Lower leg skin (tissue), 4 donors: ENCODE data around the gene LOXL4. TPM values are rescaled to one million over a fixed set of nuclear protein-coding genes. Genes with fewer than 3 reads are reported as not detected.

ENCODE experiments used
- DNase-seq, 2 donors: peaks; one replicate each; pipeline ENCODE4 v3.0.0-alpha.2; 2019; ENCODE audit warnings: low spot score in 2 of 2
- H3K4me3 ChIP-seq: fragments of 200-600 bp; sonication (generic); 2 replicates; pipeline ENCODE4 v1.5.1; 2017; ENCODE audit warnings: mild to moderate bottlenecking, low read depth; ENCODE audit not compliant: poor library complexity, severe bottlenecking
- CTCF ChIP-seq, 3 donors: fragments of 450-650 bp; IDR thresholded peaks; one replicate each; pipeline ENCODE4 v1.5.1; 2016; ENCODE audit warnings: antibody characterized with exemption in 3 of 3, mild to moderate bottlenecking in 3 of 3, moderate library complexity in 2 of 3
- POLR2A ChIP-seq, 2 donors: fragments of 450-650 bp; IDR thresholded peaks; one replicate each; pipeline ENCODE4 v1.6.1; 2016 to 2017; ENCODE audit warnings: antibody characterized with exemption in 2 of 2, mild to moderate bottlenecking in 1 of 2, moderate library complexity in 1 of 2
- WGBS, 2 donors: methylation state at CpG; one replicate each; pipeline ENCODE4 v1.1.5; 2018; 5-methylcytosine and 5-hydroxymethylcytosine counted together
- intact Hi-C: fragments of 100-400 bp; cut with DNase I; formaldehyde crosslinking; loops from one replicate; pipeline ENCODE4 v1.15.0; 2023; ENCODE audit warnings: low total_unique reads
- total RNA-seq, 4 donors: library from RNA; depleted of rRNA; stranded (reverse); fragments of >200 nt; gene quantifications; one replicate each; pipeline ENCODE4 v1.1.0, GENCODE V29; 2016

The LOXL4 gene
- total RNA-seq, 4 donors from 2014 or later = 1.7 to 4.0 (median 2.3) TPM

GRCh38 chr10:98270786-98271185 is 2.8 kb upstream of the LOXL4 start:
- 78 to 91% methylated on average over 2 of the region's 2 CpGs for WGBS, 2 donors
- no peak overlapping the region for H3K4me3 ChIP-seq
- DNase-seq = peak in 1 of 2 donors; percentile 77
- intact Hi-C loops = no loop called here
- TF ChIP-seq CTCF (IDR thresholded peaks at IDR 0.05) = no peak
- TF ChIP-seq POLR2A (IDR thresholded peaks at IDR 0.05) = no peak

- WGBS, 2 donors = 69 to 72% methylated on average over 10 of the region's 10 CpGs
- DNase-seq = peak in 1 of 2 donors; percentile 82
- intact Hi-C loops = no loop called here
- no peak overlapping the region for H3K4me3 ChIP-seq
- TF ChIP-seq POLR2A (IDR thresholded peaks at IDR 0.05) (no peak), CTCF (IDR thresholded peaks at IDR 0.05) (no peak)
Observed at GRCh38 chr10:98270073-98270740, 2.2 kb upstream of the LOXL4 start.

GRCh38 chr10:98269435-98269912 is 1.5 kb upstream of the LOXL4 start:
- H3K4me3 ChIP-seq = no peak overlapping the region
- TF ChIP-seq CTCF (IDR thresholded peaks at IDR 0.05) = no peak
- DNase-seq = peak in 1 of 2 donors; percentile 94
- intact Hi-C loops = no loop called here
- 21 to 24% methylated on average over 8 of the region's 8 CpGs for WGBS, 2 donors

- no peak for TF ChIP-seq CTCF (IDR thresholded peaks at IDR 0.05)
- TF ChIP-seq POLR2A (IDR thresholded peaks at IDR 0.05) = no peak
- DNase-seq = peak in 1 of 2 donors; percentile 74
- 14 to 15% methylated on average over 16 to 17 of the region's 17 CpGs for WGBS, 2 donors
- intact Hi-C loops = no loop called here
- no peak overlapping the region for H3K4me3 ChIP-seq
Observed at GRCh38 chr10:98268694-98269431, 869 bp upstream of the LOXL4 start.

GRCh38 chr10:98267069-98267893 is 713 bp downstream of the LOXL4 start:
- DNase-seq = peak in 1 of 2 donors; percentile 79
- TF ChIP-seq CTCF (IDR thresholded peaks at IDR 0.05) (no peak), POLR2A (IDR thresholded peaks at IDR 0.05) (no peak)
- WGBS, 2 donors = 54 to 56% methylated on average over 16 to 21 of the region's 22 CpGs
- H3K4me3 ChIP-seq = peak overlapping the region; percentile 22
- intact Hi-C loops = no loop called here
